HG03139 (cell line): Measurements from ENCODE around the gene FLT3.
"Not testable (repeated sequence)": the region's sequence is repeated elsewhere in the genome, so short reads cannot be mapped to it uniquely, and the experiment has no call there.

ENCODE experiments used
- ATAC-seq: cut with Tn5 transposase; IDR thresholded peaks from one replicate; pipeline ENCODE4 v1.9.1; 2021; ENCODE audit not compliant: unreplicated experiment

FLT3 gene

GRCh38 chr13:28005016-28005415 is 95.4 kb downstream of the FLT3 start:
- ATAC-seq, result not testable (repeated sequence)

- no peak for ATAC-seq
Observed at GRCh38 chr13:28002886-28003698, 97.3 kb downstream of the FLT3 start.

- ATAC-seq, result no peak
Observed at GRCh38 chr13:28001837-28002473, 98.4 kb downstream of the FLT3 start.

- no peak for ATAC-seq
Observed at GRCh38 chr13:28001049-28001448, 99.3 kb downstream of the FLT3 start.

GRCh38 chr13:28000567-28000966 is 99.8 kb downstream of the FLT3 start:
- no peak for ATAC-seq

- ATAC-seq, result no peak
Observed at GRCh38 chr13:27997904-27998522, 102.4 kb downstream of the FLT3 start.

GRCh38 chr13:27991881-27992280 is 108.5 kb downstream of the FLT3 start:
- no peak for ATAC-seq

- no peak for ATAC-seq
Observed at GRCh38 chr13:27988520-27988919, 111.9 kb downstream of the FLT3 start, which contains the start of gene URAD. URAD (minus strand) TSS chr13:27988693; CDS start chr13:27988637, 56 bp downstream.

GRCh38 chr13:27985600-27985999 is 114.8 kb downstream of the FLT3 start:
- no peak for ATAC-seq

GRCh38 chr13:27982361-27982760 is 118.0 kb downstream of the FLT3 start:
- ATAC-seq, result no peak

GRCh38 chr13:27981006-27981708 is 119.2 kb downstream of the FLT3 start:
- no peak for ATAC-seq

- no peak for ATAC-seq
Observed at GRCh38 chr13:27980280-27980998, 119.9 kb downstream of the FLT3 start.

- no peak for ATAC-seq
Observed at GRCh38 chr13:27979765-27980279, 120.6 kb downstream of the FLT3 start.

- ATAC-seq, result no peak
Observed at GRCh38 chr13:27979001-27979643, 121.3 kb downstream of the FLT3 start.

- no peak for ATAC-seq
Observed at GRCh38 chr13:27978301-27978968, 121.9 kb downstream of the FLT3 start.

GRCh38 chr13:27977476-27978300 is 122.7 kb downstream of the FLT3 start:
- ATAC-seq, result no peak

GRCh38 chr13:27976362-27977091 is 123.8 kb downstream of the FLT3 start:
- ATAC-seq, result no peak
